Measurements from ENCODE around the gene NXPH3. TPM values are rescaled to one million over a fixed set of nuclear protein-coding genes. Genes with fewer than 3 reads are reported as not detected.

The NXPH3 gene
- total RNA-seq, 1 donor from 2014 or later, result 4.5 TPM

GRCh38 chr17:49582055-49582722 lies 6.5 kb downstream of the NXPH3 start:
- ATAC-seq, result no peak
- TF ChIP-seq, protein P1, sequence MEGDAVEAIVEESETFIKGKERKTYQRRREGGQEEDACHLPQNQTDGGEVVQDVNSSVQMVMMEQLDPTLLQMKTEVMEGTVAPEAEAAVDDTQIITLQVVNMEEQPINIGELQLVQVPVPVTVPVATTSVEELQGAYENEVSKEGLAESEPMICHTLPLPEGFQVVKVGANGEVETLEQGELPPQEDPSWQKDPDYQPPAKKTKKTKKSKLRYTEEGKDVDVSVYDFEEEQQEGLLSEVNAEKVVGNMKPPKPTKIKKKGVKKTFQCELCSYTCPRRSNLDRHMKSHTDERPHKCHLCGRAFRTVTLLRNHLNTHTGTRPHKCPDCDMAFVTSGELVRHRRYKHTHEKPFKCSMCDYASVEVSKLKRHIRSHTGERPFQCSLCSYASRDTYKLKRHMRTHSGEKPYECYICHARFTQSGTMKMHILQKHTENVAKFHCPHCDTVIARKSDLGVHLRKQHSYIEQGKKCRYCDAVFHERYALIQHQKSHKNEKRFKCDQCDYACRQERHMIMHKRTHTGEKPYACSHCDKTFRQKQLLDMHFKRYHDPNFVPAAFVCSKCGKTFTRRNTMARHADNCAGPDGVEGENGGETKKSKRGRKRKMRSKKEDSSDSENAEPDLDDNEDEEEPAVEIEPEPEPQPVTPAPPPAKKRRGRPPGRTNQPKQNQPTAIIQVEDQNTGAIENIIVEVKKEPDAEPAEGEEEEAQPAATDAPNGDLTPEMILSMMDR (IDR thresholded peaks at IDR 0.05), result no peak
- H3K27ac ChIP-seq, result no peak overlapping the region
- no peaks in the 10 kb centered on the region for H3K36me3 ChIP-seq
- H3K4me1 ChIP-seq, result peaks cover 5% of the 10 kb centered on the region
- DNase-seq, result no peak
- H3K4me3 ChIP-seq, result no peak overlapping the region
- intact Hi-C loops (cut with DNase I), result no loop called here
- H3K27me3 ChIP-seq (ENCODE audit: low read depth), result no peaks in the 10 kb centered on the region
- H3K9me3 ChIP-seq, result no peaks in the 10 kb centered on the region

- no peak overlapping the region for H3K27ac ChIP-seq
- H3K4me3 ChIP-seq, result no peak overlapping the region
- no peaks in the 10 kb centered on the region for H3K9me3 ChIP-seq
- ATAC-seq (no peak), DNase-seq (no peak)
- intact Hi-C loops (cut with DNase I), result no loop called here
- H3K36me3 ChIP-seq, result no peaks in the 10 kb centered on the region
- no peaks in the 10 kb centered on the region for H3K27me3 ChIP-seq (ENCODE audit: low read depth)
- TF ChIP-seq, protein P1 (IDR thresholded peaks at IDR 0.05), result no peak
- no peaks in the 10 kb centered on the region for H3K4me1 ChIP-seq
Measured at GRCh38 chr17:49582789-49583188, 7.1 kb downstream of the NXPH3 start.

GRCh38 chr17:49583226-49583625 lies 7.6 kb downstream of the NXPH3 start:
- intact Hi-C loops (cut with DNase I), result no loop called here
- DNase-seq (no peak), ATAC-seq (no peak)
- H3K27me3 ChIP-seq (ENCODE audit: low read depth), result no peaks in the 10 kb centered on the region
- H3K27ac ChIP-seq, result no peak overlapping the region
- H3K4me3 ChIP-seq, result no peak overlapping the region
- TF ChIP-seq, protein P1 (IDR thresholded peaks at IDR 0.05), result no peak
- no peaks in the 10 kb centered on the region for H3K9me3 ChIP-seq
- H3K4me1 ChIP-seq, result no peaks in the 10 kb centered on the region
- no peaks in the 10 kb centered on the region for H3K36me3 ChIP-seq

DNA sequence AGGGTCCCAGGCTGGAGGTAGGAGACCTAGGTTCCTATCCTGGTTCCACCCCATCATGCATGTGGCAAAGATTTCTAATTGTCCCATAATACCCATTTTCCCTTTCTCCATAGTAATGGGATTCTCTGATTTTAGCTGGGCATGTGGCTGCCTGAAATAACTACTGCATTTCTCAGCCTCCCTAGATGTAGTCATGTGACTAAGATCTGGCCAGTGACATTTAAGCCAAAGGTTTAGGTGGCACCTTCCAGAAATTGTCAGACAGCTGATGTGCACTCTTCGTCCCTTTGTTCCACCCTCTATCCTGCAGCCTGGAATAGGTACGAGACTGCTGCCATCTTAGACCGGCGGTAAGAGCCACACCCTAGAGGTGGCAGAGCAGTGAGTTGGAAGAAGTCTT lies 8.2 kb downstream of the NXPH3 start:
- DNase-seq (no peak), ATAC-seq (no peak)
- Histone ChIP-seq H3K27me3 (ENCODE audit: low read depth) (no peaks in the 10 kb centered on the region), H3K4me1 (no peaks in the 10 kb centered on the region), H3K9me3 (no peaks in the 10 kb centered on the region), H3K4me3 (no peak overlapping the region), H3K27ac (no peak overlapping the region), H3K36me3 (no peaks in the 10 kb centered on the region)
- intact Hi-C loops (cut with DNase I), result no loop called here
- TF ChIP-seq, protein P1 (IDR thresholded peaks at IDR 0.05), result no peak

GRCh38 chr17:49585422-49586027 lies 9.9 kb downstream of the NXPH3 start:
- no peaks in the 10 kb centered on the region for H3K27me3 ChIP-seq (ENCODE audit: low read depth)
- H3K27ac ChIP-seq, result no peak overlapping the region
- ATAC-seq, result no peak

More at GRCh38 chr17:49585422-49586027, 9.9 kb downstream of the NXPH3 start:
- Histone ChIP-seq H3K36me3 (no peaks in the 10 kb centered on the region), H3K9me3 (no peaks in the 10 kb centered on the region), H3K4me3 (no peak overlapping the region), H3K4me1 (no peaks in the 10 kb centered on the region)
- DNase-seq, result no peak
- intact Hi-C loops (cut with DNase I), result no loop called here
- TF ChIP-seq, protein P1 (IDR thresholded peaks at IDR 0.05), result no peak

Measured in lower lobe of right lung (tissue), 2 donors.